GM12878 (cell line): ENCODE results near the gene SPDYA. TPM values are rescaled to one million over a fixed set of nuclear protein-coding genes. Genes with fewer than 3 reads are reported as not detected.

Source experiments
- E4F1 ChIP-seq: fragments of 450-650 bp; IDR thresholded peaks from 2 replicates; pipeline ENCODE4 v1.6.1; 2018; ENCODE audit warnings: borderline replicate concordance, mild to moderate bottlenecking; ENCODE audit not compliant: partially characterized antibody
- FOS ChIP-seq: IDR thresholded peaks from 3 replicates; pipeline ENCODE4 v1.6.1; 2011; ENCODE audit warnings: borderline replicate concordance; ENCODE audit not compliant: insufficient read length; ENCODE audit errors: extremely low read depth
- MTA2 ChIP-seq: fragments of 450-650 bp; IDR thresholded peaks from 2 replicates; pipeline ENCODE4 v1.6.1; 2016; ENCODE audit warnings: low read depth, mild to moderate bottlenecking, moderate library complexity
- MXI1 ChIP-seq: fragments of 150-350 bp; IDR thresholded peaks from 2 replicates; pipeline ENCODE4 v1.6.1; 2011; ENCODE audit warnings: low read depth, mild to moderate bottlenecking, inconsistent platforms, low read length, improper control_type of control experiment
- NR2C1 ChIP-seq: fragments of 450-650 bp; IDR thresholded peaks from 2 replicates; pipeline ENCODE4 v1.6.1; 2017; ENCODE audit warnings: antibody characterized with exemption, mild to moderate bottlenecking, moderate library complexity
- REST ChIP-seq: IDR thresholded peaks from 2 replicates; pipeline ENCODE4 v1.6.1; 2012; ENCODE audit warnings: mild to moderate bottlenecking, low read depth, low read length
- SPI1 ChIP-seq: IDR thresholded peaks from 2 replicates; pipeline ENCODE4 v1.6.1; 2011; ENCODE audit warnings: low read depth, mild to moderate bottlenecking, low read length, moderate library complexity, borderline replicate concordance; ENCODE audit not compliant: insufficient read depth
- TCF12 ChIP-seq: IDR thresholded peaks from 2 replicates; pipeline ENCODE4 v1.6.1; 2011; ENCODE audit warnings: low read depth, mild to moderate bottlenecking, low read length
- ZBTB11 ChIP-seq: fragments of 450-650 bp; formaldehyde crosslinking; IDR thresholded peaks from 2 replicates; pipeline ENCODE4 v1.5.0; 2022; ENCODE audit warnings: mild to moderate bottlenecking, missing genetic modification characterization
- polyA plus RNA-seq, 11 experiments: library from polyadenylated mRNA; depleted of rRNA in 4 of 11; unstranded in 6 of 11; stranded (reverse) in 5 of 11; fragments of >200 nt; fragmentation: Nextera tagmentation in 4 of 11; fragmentation: Illumina TruSeq in 1 of 11; extraction: Ambion mirVana in 4 of 11; extraction: Trizol in 1 of 11; gene quantifications; 1 replicate in 1 of 11; 2 replicates in 10 of 11; pipeline versions ENCODE4 v1.2.1 to v1.2.3, GENCODE V29; 2011 to 2016; ENCODE audit warnings: inconsistent platforms in 2 of 11, missing spikeins in 2 of 11, low read depth in 1 of 11
- total RNA-seq, 4 experiments: library from RNA; depleted of rRNA in 3 of 4; stranded (reverse); fragments of >200 nt in 3 of 4; fragmentation: Illumina TruSeq in 1 of 4; extraction: Trizol in 1 of 4; gene quantifications; 2 replicates each; pipeline versions ENCODE4 v1.2.1 to v1.2.3, GENCODE V29; 2013 to 2021
- TF ChIP-seq, protein P1 (sequence below): fragments of 450-650 bp; formaldehyde crosslinking; IDR thresholded peaks from 2 replicates; pipeline ENCODE4 v1.4.0; 2022; ENCODE audit warnings: mild to moderate bottlenecking, moderate library complexity
- TF ChIP-seq, protein P2 (sequence below): fragments of 150-350 bp; IDR thresholded peaks from 2 replicates; pipeline ENCODE4 v1.6.1; 2014; ENCODE audit warnings: mild to moderate bottlenecking, low read depth, low read length
- TF ChIP-seq, protein P3 (sequence below): fragments of 450-650 bp; IDR thresholded peaks from 2 replicates; pipeline ENCODE4 v1.6.1; 2016; ENCODE audit warnings: mild to moderate bottlenecking

Gene SPDYA
- total and polyA plus RNA-seq, 10 of the 15 experiments (the other 5 are each of a cell fraction or from before 2014, with no cell fraction given) = 0.12 to 2.4 (median 0.50) TPM

DNA sequence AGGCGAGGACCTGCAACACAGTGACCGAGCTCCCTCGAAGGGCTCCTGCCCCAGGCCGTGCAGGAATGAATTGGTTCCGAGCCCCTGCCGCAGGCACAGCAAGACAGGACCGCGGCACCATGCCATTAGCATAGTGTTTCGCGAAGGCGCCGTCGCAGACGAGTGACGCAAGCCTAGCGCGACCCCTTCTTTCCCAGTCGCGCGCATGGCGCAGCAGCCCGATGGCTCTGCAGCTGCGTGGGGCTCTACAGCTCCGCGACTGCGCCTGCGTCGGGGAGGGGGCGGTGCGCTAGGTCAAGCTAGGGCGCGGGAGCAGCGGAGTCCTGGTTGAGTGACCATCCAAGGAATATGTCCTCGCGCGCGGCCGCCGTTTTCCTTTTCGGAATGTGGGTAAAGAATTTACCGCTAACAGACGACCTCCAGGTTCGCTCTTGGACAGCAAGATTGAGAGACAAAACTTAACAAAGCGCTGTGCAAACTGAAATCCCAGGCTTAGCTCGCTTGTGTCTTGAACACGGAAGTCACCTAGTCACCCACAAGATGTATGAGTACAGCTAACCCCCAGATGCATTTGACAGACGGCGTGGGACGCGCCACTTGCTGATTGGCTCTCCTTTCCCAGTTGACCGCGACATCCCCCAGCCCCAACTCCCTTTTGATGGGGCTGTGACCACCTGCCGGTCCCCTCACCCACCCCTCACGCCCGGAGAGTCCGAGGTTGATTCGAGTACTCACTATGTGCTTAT, 59.7 kb downstream of the SPDYA start, which contains the start of gene TRMT61B (continued):
- TF ChIP-seq, protein P1, sequence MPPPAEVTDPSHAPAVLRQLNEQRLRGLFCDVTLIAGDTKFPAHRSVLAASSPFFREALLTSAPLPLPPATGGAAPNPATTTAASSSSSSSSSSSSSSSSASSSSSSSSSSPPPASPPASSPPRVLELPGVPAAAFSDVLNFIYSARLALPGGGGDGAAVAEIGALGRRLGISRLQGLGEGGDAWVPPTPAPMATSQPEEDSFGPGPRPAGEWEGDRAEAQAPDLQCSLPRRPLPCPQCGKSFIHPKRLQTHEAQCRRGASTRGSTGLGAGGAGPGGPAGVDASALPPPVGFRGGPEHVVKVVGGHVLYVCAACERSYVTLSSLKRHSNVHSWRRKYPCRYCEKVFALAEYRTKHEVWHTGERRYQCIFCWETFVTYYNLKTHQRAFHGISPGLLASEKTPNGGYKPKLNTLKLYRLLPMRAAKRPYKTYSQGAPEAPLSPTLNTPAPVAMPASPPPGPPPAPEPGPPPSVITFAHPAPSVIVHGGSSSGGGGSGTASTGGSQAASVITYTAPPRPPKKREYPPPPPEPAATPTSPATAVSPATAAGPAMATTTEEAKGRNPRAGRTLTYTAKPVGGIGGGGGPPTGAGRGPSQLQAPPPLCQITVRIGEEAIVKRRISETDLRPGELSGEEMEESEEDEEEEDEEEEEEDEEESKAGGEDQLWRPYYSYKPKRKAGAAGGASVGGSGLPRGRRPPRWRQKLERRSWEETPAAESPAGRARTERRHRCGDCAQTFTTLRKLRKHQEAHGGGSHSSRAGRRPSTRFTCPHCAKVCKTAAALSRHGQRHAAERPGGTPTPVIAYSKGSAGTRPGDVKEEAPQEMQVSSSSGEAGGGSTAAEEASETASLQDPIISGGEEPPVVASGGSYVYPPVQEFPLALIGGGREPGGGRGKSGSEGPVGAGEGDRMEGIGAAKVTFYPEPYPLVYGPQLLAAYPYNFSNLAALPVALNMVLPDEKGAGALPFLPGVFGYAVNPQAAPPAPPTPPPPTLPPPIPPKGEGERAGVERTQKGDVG (CRISPR knock-in tag) = no peak
- TF ChIP-seq TCF12 = peak; percentile 70
- no peak for TF ChIP-seq SPI1
- TF ChIP-seq MXI1 = peak; percentile 97
- TF ChIP-seq MTA2 = no peak
- no peak for TF ChIP-seq REST
- no peak for TF ChIP-seq E4F1
- no peak for TF ChIP-seq ZBTB11 (CRISPR knock-in tag)
- no peak for TF ChIP-seq FOS
- TF ChIP-seq, protein P2, sequence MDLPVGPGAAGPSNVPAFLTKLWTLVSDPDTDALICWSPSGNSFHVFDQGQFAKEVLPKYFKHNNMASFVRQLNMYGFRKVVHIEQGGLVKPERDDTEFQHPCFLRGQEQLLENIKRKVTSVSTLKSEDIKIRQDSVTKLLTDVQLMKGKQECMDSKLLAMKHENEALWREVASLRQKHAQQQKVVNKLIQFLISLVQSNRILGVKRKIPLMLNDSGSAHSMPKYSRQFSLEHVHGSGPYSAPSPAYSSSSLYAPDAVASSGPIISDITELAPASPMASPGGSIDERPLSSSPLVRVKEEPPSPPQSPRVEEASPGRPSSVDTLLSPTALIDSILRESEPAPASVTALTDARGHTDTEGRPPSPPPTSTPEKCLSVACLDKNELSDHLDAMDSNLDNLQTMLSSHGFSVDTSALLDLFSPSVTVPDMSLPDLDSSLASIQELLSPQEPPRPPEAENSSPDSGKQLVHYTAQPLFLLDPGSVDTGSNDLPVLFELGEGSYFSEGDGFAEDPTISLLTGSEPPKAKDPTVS = no peak
- TF ChIP-seq NR2C1 = peak; percentile 66
- TF ChIP-seq, protein P3, sequence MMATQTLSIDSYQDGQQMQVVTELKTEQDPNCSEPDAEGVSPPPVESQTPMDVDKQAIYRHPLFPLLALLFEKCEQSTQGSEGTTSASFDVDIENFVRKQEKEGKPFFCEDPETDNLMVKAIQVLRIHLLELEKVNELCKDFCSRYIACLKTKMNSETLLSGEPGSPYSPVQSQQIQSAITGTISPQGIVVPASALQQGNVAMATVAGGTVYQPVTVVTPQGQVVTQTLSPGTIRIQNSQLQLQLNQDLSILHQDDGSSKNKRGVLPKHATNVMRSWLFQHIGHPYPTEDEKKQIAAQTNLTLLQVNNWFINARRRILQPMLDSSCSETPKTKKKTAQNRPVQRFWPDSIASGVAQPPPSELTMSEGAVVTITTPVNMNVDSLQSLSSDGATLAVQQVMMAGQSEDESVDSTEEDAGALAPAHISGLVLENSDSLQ = peak; percentile 84
